MCF 10A (cell line): ENCODE measurements around the gene LCMT1. TPM values are rescaled to one million over a fixed set of nuclear protein-coding genes. Genes with fewer than 3 reads are reported as not detected.
A peak's percentile ranks its signal among the peaks of the same experiment; 100 is the strongest.

ENCODE experiments used
- BruUV-seq: library from RNA; stranded (reverse); fragments of 400-500 nt; replicated peaks from 2 replicates; lab custom pipeline; 2021; lab: Mats Ljungman, UMichigan
- CTCF ChIA-PET: fragments of 300-600 bp; sonication (Branson Sonifier 250); formaldehyde crosslinking; extraction: SDS; loops from one replicate; lab custom pipeline; 2021; ENCODE audit warnings: antibody characterized with exemption, inconsistent platforms; lab: Yijun Ruan, JAX
- POLR2A ChIA-PET: fragments of 300-600, 350-650 bp; sonication (Branson Sonifier 250); formaldehyde crosslinking; extraction: SDS; loops from one replicate; lab custom pipeline; 2020; ENCODE audit warnings: antibody characterized with exemption, inconsistent platforms; lab: Yijun Ruan, JAX
- DNase-seq: peaks from one replicate; pipeline ENCODE4 v3.0.0-alpha.2; 2018; ENCODE audit not compliant: unreplicated experiment
- H3K27ac Mint-ChIP-seq: one replicate; pipeline ENCODE4 v1.8.0; 2022; ENCODE audit warnings: mild to moderate bottlenecking, low read depth, mixed read lengths; ENCODE audit not compliant: unreplicated experiment
- H3K27me3 Mint-ChIP-seq: one replicate; pipeline ENCODE4 v1.8.0; 2022; ENCODE audit warnings: mixed read lengths; ENCODE audit not compliant: insufficient read depth, unreplicated experiment
- H3K36me3 Mint-ChIP-seq: one replicate; pipeline ENCODE4 v1.8.0; 2022; ENCODE audit warnings: mild to moderate bottlenecking, moderate library complexity, mixed read lengths; ENCODE audit not compliant: insufficient read depth, unreplicated experiment
- H3K4me1 Mint-ChIP-seq: one replicate; pipeline ENCODE4 v1.8.0; 2022; ENCODE audit warnings: mixed read lengths; ENCODE audit not compliant: insufficient read depth, unreplicated experiment
- H3K4me3 Mint-ChIP-seq: one replicate; pipeline ENCODE4 v1.8.0; 2022; ENCODE audit warnings: mild to moderate bottlenecking, moderate library complexity, mixed read lengths; ENCODE audit not compliant: unreplicated experiment
- H3K9me3 Mint-ChIP-seq: one replicate; pipeline ENCODE4 v1.8.0; 2022; ENCODE audit warnings: mixed read lengths; ENCODE audit not compliant: unreplicated experiment
- intact Hi-C: fragments of 100-400 bp; cut with micrococcal nuclease; formaldehyde crosslinking; loops from 2 replicates; pipeline ENCODE4 v1.14.1; 2022
- total RNA-seq: library from RNA; stranded (reverse); gene quantifications from 2 replicates; pipeline ENCODE4 v1.2.3, GENCODE V29; 2022
- TF ChIP-seq, protein P1 (sequence below): fragments of 200-600 bp; IDR thresholded peaks from one replicate; pipeline ENCODE4 v1.8.0; 2022; ENCODE audit warnings: antibody characterized with exemption, mild to moderate bottlenecking; ENCODE audit not compliant: unreplicated experiment

The LCMT1 gene
- total RNA-seq, 1 experiment from 2014 or later, result 36.3 TPM

DNA sequence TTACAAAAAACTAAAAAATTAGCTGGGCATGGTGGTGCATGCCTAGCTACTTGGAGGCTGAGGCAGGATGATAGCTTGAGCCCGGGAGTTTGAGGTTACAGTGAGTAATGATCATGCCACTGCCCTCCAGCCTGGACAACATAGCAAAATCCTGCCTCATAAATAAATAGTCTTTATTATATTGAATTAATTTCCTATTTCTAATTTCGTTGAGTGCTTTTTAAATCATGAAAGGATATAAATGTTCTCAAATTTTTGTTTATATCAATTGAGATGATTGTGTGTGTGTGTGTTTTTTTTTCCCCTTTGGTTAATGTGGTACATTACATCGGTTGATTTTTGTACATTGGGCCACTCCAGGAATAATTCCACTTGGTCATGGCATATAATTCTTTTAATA, 73.2 kb downstream of the LCMT1 start:
- ChIA-PET POLR2A (no interaction called here), CTCF (interaction anchor here (0.6 to 0.7 kb wide), 2 partner anchors 52 to 344 kb away, joined by 3 to 5 read pairs; no protein-coding TSS in a partner anchor)
- no peak overlapping the region for H3K4me3 Mint-ChIP-seq
- H3K36me3 Mint-ChIP-seq, result peaks cover 4% of the 10 kb centered on the region
- H3K27ac Mint-ChIP-seq, result no peak overlapping the region
- DNase-seq, result no peak
- BruUV-seq, result no TSS peak
- H3K4me1 Mint-ChIP-seq, result no peaks in the 10 kb centered on the region
- TF ChIP-seq, protein P1, sequence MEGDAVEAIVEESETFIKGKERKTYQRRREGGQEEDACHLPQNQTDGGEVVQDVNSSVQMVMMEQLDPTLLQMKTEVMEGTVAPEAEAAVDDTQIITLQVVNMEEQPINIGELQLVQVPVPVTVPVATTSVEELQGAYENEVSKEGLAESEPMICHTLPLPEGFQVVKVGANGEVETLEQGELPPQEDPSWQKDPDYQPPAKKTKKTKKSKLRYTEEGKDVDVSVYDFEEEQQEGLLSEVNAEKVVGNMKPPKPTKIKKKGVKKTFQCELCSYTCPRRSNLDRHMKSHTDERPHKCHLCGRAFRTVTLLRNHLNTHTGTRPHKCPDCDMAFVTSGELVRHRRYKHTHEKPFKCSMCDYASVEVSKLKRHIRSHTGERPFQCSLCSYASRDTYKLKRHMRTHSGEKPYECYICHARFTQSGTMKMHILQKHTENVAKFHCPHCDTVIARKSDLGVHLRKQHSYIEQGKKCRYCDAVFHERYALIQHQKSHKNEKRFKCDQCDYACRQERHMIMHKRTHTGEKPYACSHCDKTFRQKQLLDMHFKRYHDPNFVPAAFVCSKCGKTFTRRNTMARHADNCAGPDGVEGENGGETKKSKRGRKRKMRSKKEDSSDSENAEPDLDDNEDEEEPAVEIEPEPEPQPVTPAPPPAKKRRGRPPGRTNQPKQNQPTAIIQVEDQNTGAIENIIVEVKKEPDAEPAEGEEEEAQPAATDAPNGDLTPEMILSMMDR, result no peak
- intact Hi-C loops, result no loop called here
- H3K9me3 Mint-ChIP-seq, result no peaks in the 10 kb centered on the region
- H3K27me3 Mint-ChIP-seq, result no peaks in the 10 kb centered on the region

DNA sequence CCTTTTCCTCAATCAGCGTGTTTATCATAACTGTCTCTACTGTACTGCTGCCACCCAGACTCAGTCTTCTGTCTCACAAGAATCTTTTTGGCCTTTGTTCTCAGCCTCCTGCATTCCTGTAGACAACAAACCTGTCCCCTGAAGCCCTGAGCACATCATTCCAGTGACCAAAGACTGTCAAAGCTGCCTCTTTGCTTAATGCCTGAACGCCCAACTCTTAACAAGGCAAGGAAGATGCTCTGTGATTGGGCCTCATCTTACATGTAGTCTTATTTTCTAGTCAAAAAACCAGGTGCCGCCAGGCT, 75.9 kb downstream of the LCMT1 start:
- TF ChIP-seq, protein P1, result no peak
- ChIA-PET CTCF (interaction anchor here (0.6 to 1.8 kb wide), 4 partner anchors 24 to 238 kb away, joined by 3 to 5 read pairs (median 3); no protein-coding TSS in a partner anchor), POLR2A (interaction anchor here (0.6 kb wide), 1 partner anchor 29 kb away, joined by 3 read pairs; no protein-coding TSS in a partner anchor)
- intact Hi-C loops, result no loop called here
- BruUV-seq, result no TSS peak
- H3K27me3 Mint-ChIP-seq, result no peaks in the 10 kb centered on the region
- H3K4me1 Mint-ChIP-seq, result no peaks in the 10 kb centered on the region
- H3K36me3 Mint-ChIP-seq, result no peaks in the 10 kb centered on the region
- H3K27ac Mint-ChIP-seq, result no peak overlapping the region
- no peaks in the 10 kb centered on the region for H3K9me3 Mint-ChIP-seq
- DNase-seq, result no peak
- H3K4me3 Mint-ChIP-seq, result no peak overlapping the region

DNA sequence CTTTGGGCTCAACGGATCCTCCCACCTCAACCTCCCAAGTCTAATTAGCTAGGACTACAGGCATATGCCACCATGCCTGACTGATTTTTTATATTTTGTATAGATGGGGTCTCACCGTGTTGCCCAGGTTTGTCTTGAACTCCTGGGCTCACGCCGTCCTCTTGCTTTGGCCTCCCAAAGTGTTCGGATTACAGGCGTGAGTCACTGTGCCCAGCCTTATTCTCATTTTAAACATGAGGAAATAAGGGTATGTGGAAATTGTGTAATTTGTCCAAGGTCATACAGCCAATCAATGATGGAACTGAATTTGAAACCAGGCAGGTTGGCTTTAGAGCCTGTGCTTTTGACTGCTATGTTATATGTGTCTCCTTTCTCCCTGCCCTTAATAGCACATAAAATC, 77.8 kb downstream of the LCMT1 start:
- H3K36me3 Mint-ChIP-seq, result no peaks in the 10 kb centered on the region
- no peaks in the 10 kb centered on the region for H3K27me3 Mint-ChIP-seq
- intact Hi-C loops, result no loop called here
- no peaks in the 10 kb centered on the region for H3K4me1 Mint-ChIP-seq
- H3K27ac Mint-ChIP-seq, result no peak overlapping the region
- ChIA-PET POLR2A (no interaction called here), CTCF (interaction anchor here (1.5 kb wide), 1 partner anchor 36 kb away, joined by 4 read pairs; no protein-coding TSS in a partner anchor)
- BruUV-seq, result no TSS peak
- no peaks in the 10 kb centered on the region for H3K9me3 Mint-ChIP-seq
- no peak overlapping the region for H3K4me3 Mint-ChIP-seq
- peak; percentile 13 for DNase-seq
- TF ChIP-seq, protein P1, result no peak

DNA sequence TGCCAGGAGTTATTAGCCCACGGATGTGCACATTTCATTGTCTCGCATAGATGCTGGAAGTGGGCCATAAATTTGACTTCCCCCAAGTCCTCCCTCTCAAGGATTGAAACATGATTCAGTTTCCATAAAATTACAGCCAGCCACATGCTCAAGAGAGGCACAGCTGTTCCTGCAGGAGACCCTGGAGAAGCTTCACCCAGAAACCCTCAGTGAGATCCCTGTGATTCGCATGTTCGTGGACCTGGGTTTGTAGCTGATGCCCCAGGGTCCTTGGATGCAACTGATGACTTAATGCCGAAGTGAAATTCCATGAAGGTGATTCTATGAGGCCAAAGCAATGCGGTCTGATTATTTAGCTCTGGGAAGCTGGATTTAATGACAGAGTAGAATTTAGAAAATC, 80.6 kb downstream of the LCMT1 start:
- ChIA-PET POLR2A (no interaction called here), CTCF (interaction anchor here (0.6 kb wide), 1 partner anchor 41 kb away, joined by 5 read pairs; no protein-coding TSS in a partner anchor)
- no TSS peak for BruUV-seq
- Mint-ChIP-seq H3K4me3 (no peak overlapping the region), H3K36me3 (no peaks in the 10 kb centered on the region), H3K27me3 (no peaks in the 10 kb centered on the region), H3K4me1 (no peaks in the 10 kb centered on the region), H3K9me3 (no peaks in the 10 kb centered on the region), H3K27ac (no peak overlapping the region)
- intact Hi-C loops, result no loop called here
- TF ChIP-seq, protein P1, result no peak
- no peak for DNase-seq
